PFSK-1 (cell line): Measurements from ENCODE around the gene MEOX2.

ENCODE experiments used
- FOXP2 ChIP-seq: optimal IDR thresholded peaks from 2 replicates; pipeline ENCODE3; 2011; ENCODE audit warnings: borderline replicate concordance, control low read depth, inconsistent platforms; ENCODE audit not compliant: insufficient read depth; ENCODE audit errors: extremely low read length, extremely low read depth
- POLR2AphosphoS5 ChIP-seq: IDR thresholded peaks from 2 replicates; pipeline ENCODE4 v1.6.1; 2012; ENCODE audit warnings: low read depth, mild to moderate bottlenecking, control low read depth, low read length, moderate library complexity
- SIN3A ChIP-seq: IDR thresholded peaks from 2 replicates; pipeline ENCODE4 v1.6.1; 2012; ENCODE audit warnings: mild to moderate bottlenecking, low read length, moderate library complexity, borderline replicate concordance; ENCODE audit not compliant: insufficient read depth
- TAF1 ChIP-seq: IDR thresholded peaks from 2 replicates; pipeline ENCODE4 v1.6.1; 2012; ENCODE audit warnings: low read length, control low read depth, borderline replicate concordance; ENCODE audit not compliant: insufficient read depth
- TF ChIP-seq, protein P1 (sequence below), 2 experiments: IDR thresholded peaks; 2 replicates each; pipeline versions ENCODE4 v1.6.1 to v1.8.0; 2011 to 2012; ENCODE audit warnings: low read depth in 2 of 2, low read length in 2 of 2, control low read depth in 1 of 2, inconsistent platforms in 1 of 2, mild to moderate bottlenecking in 1 of 2, moderate library complexity in 1 of 2; ENCODE audit not compliant: insufficient read depth in 1 of 2

DNA sequence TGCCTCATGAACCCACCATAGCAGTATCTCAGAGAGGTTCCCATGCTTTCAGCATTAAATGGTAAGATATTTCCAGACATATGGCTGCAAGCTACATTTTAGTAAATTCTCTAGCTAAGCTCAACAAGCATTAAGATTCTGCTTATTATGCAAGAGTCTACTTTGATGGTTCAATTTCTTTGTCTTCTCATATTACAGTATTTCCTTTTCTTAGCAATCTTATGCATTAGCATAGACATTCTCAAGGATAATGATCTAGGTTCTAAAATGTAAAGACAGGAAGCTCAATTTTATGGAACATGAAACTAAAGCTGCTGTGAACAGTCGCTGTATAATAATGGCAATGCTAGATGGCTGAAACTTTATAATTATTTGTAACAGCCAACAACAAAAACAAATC, 39.2 kb downstream of the MEOX2 start:
- no peak for TF ChIP-seq POLR2AphosphoS5
- TF ChIP-seq TAF1, result no peak
- no peak for TF ChIP-seq SIN3A
- TF ChIP-seq, protein P1, sequence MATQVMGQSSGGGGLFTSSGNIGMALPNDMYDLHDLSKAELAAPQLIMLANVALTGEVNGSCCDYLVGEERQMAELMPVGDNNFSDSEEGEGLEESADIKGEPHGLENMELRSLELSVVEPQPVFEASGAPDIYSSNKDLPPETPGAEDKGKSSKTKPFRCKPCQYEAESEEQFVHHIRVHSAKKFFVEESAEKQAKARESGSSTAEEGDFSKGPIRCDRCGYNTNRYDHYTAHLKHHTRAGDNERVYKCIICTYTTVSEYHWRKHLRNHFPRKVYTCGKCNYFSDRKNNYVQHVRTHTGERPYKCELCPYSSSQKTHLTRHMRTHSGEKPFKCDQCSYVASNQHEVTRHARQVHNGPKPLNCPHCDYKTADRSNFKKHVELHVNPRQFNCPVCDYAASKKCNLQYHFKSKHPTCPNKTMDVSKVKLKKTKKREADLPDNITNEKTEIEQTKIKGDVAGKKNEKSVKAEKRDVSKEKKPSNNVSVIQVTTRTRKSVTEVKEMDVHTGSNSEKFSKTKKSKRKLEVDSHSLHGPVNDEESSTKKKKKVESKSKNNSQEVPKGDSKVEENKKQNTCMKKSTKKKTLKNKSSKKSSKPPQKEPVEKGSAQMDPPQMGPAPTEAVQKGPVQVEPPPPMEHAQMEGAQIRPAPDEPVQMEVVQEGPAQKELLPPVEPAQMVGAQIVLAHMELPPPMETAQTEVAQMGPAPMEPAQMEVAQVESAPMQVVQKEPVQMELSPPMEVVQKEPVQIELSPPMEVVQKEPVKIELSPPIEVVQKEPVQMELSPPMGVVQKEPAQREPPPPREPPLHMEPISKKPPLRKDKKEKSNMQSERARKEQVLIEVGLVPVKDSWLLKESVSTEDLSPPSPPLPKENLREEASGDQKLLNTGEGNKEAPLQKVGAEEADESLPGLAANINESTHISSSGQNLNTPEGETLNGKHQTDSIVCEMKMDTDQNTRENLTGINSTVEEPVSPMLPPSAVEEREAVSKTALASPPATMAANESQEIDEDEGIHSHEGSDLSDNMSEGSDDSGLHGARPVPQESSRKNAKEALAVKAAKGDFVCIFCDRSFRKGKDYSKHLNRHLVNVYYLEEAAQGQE (IDR thresholded peaks at IDR 0.05; ENCODE audit: insufficient read depth in 1 of 2, low read depth in 2 of 2, low read length in 2 of 2), result no peak
- TF ChIP-seq FOXP2, result no peak
